ENCODE data around the gene IL25.

The IL25 gene

DNA sequence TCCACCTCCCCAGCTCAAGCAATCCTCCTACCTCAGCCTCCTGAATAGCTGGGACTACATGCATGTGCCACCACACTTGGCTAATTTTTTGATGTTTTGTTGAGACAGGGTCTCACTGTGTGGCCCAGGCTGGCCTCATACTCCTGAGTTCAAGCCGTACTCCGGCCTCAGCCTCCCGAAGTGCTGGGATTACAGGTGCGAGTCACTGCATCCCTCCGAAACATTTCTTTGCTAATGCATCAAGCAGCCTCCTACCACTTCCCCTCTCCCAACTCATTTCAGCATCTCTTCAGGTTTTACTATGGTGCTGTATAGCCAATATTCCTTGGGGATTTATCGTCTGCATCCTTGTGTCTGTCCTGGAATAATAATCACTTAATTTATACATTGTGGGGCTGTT, 17.6 kb upstream of the IL25 start:
- DNase-seq, result no peak

GRCh38 chr14:23355871-23356435, 16.7 kb upstream of the IL25 start:
- DNase-seq, result no peak

- DNase-seq, result no peak
Measured at GRCh38 chr14:23356662-23357061, 15.9 kb upstream of the IL25 start.

DNA sequence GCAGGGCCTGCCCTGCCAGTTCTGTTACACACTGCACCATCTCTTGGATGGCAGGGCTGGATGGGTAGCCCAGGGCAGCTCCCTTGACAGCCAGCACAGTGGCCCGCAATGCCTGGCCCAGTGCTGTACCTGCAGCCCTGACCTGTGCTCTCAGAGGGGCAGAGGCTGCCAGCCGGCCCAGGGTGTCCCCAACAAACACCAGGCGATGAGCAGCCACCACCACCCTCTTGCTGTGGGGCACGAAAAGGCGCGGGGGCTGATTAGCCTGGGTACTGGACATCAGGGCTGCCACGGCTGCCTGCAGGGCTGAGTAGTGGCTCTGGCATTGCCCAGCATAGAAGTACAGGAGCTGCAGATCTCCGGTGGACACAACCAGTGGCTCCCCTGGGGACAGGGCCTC, 15.3 kb upstream of the IL25 start:
- DNase-seq, result no peak

GRCh38 chr14:23358042-23358441, 14.6 kb upstream of the IL25 start:
- no peak for DNase-seq

DNA sequence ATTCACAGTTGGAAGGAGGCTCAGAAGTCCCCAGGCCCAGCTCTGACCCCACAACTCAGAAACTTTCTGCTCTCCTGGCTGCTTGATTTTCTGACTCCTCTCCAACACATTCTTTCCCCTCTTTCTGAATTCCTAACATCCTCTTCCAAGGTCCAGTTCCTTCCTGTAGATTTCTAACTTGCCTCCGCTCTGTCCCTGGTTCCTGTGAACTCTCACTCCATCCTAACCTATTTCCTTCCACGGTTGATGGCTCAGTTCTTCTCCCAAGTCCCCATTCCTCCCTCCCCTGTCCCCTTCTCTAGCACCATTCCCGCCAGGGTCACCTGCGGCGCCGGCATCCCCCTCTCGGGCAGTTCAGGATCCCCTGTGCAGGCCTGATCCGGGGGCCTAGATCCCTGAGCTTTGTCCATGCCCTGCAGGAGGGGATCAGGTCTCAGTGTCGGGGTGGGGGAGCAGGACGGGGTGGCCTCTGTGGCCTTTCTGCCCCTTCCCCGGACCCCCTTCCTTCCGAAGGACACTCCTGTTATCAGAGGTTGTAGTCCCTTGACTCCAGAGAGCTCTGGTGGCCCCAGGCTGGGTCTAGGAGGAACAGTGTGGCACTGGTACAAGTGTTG, 13.9 kb upstream of the IL25 start:
- DNase-seq, result no peak

DNA sequence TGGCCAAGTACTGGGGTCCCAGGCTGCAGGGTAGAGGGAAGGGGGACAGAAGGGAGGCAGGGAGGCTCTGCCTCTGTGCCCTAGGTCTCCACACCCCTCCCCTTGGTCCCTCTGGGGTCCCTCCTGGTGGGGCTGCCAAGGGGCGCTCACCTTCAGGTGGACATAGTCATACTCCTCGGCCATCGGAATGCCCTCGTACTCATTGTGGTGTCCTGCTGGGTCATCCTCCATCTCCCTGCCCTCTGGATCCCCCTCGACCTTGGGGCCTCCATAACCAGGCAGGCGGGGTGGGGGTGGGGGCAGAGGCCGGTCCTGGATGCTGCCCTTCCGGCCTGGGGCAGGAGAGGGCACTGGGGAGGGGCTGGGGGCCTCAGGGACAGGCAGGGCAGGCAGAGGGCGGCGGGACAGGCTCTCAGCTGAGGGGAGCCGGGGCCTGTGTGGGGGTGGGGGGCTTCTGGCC, 13.4 kb upstream of the IL25 start:
- DNase-seq, result no peak

DNA sequence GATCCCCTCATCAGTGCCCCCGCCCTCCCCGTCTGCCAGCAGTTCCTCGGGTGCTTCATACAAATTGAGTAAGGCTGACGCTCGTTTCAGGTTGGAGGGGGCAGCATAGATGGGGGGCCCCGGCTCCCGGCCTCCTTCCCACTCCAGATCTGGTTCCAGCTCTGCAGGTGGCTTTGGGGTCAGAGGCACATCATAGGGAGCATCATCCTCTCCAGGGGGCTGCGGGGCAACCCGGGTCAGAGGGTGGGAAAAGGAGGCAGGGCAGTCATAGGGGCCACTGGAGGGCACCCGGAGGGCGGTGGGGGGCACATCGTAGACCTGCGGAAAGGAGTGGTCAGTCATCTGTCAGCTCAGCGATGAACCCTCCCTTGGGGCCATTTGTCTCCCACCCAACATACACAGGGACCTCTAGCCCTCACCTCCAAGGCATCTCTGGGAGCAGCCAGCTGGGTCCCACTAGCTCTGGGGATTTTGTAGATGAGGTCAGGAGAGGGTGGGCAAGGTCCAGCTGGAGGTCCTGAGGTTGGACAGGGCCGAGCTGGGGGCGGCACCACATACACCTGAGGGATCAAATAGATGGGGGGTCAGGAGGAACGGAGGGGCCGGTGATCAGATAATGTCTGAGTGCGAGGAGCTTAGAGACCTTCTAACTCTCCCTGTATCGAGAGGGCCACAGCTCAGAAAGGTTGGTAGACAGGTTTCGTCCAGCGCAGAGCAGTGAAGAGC, 12.7 kb upstream of the IL25 start:
- DNase-seq, result no peak

DNA sequence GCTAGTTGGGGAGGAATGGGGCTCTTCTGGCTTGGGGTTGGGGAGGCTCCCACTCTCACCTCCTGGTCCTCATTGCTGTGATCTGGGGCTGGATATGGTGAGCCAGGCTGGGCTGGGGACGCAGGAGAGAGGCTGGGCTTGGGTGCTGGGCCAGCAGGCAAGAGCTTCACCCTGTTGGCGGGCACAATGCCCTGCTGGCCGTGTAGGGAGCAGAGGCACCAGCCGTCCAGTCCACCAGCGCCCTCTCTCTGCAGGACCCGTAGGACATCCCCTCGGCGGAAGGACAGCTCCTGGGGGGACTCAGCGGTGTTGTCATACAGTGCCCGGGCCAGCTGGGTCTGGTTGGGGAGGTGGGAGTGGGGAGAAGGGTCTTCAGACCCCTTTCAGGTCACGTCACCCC, 12.1 kb upstream of the IL25 start:
- no peak for DNase-seq

DNA sequence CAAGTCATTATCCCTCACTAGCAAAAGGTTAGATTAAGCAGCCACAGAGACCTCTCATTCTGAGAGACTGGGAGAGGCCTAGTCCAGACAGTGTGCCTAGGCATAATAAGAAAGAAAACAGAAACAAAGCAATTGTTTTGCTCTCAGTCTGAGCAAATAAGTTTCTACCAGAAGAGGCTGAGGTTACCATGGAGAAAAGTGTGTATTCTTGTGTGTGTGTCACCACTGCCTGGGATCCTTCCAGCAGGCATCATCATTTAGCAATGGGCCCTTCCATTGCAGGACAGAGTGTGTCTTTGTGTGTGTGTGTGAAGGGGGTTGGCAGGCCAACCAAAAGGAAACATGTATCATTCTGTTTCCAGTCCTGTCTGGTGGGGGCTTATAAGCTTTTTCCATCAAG, 11.3 kb upstream of the IL25 start:
- no peak for DNase-seq

- DNase-seq, result no peak
Measured at GRCh38 chr14:23361763-23362162, 10.8 kb upstream of the IL25 start.

DNA sequence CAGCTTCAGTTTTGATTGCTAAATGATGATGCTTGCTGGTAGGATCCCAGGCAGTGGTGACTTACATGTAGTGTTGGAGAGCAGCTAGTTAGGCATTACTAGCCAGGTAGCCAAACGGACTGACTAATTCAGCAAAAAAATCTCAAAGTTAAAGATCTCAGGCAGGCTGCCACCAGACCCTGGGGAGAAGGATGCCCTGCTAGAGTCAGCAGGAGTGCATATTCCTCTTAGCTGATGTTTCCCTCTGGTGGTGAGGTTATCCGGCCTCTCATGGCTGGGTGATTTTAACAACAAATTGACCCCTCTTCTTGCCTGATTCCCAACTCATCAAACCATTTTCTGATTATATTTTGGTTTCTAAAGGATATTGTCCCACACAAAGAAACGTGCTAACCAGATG, 10.4 kb upstream of the IL25 start:
- no peak for DNase-seq

- DNase-seq, result no peak
Measured at GRCh38 chr14:23364164-23365035, 8.2 kb upstream of the IL25 start.

- DNase-seq, result no peak
Measured at GRCh38 chr14:23365036-23365731, 7.4 kb upstream of the IL25 start, which contains the start of gene EFS. Gene EFS, minus strand, starts transcription at chr14:23365172. Its CDS starts 147 bp downstream, at chr14:23365025.

DNA sequence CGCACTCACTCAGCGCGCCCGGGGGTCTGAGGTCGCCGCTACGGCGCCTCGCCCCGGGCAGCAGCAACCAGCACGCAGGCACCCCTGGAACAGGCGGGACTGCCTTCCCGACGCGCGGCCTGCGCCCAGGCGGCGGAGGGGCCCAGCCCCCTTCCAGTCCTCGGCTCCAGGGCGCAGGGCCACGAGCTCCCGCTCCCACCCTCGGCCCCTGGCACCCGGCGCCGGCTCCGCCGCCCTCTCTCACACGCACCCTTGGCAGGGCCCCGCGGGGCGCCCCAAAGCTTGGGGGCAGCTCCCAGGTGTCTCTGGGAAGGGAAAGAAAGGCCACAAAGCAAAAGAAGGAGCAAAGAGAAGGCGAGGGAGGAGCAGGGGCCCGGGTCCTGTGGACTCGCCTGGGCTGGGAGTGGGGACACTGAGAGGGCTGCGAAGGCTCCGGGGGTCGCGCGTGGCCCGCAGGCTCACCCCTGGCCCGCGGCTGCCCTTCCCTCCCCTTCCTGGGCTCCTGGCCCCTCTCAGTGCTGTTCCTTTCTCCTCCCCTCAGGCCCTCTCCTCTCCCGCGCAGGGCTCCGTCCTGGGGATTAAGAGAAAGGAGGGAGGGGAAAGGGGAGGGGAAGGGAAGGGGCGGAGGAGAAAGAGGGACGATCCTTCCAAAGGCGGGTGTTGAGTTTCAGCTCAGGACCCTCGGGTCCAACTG, 6.7 kb upstream of the IL25 start:
- DNase-seq, result peak; percentile 61

GRCh38 chr14:23366426-23366921, 6.1 kb upstream of the IL25 start:
- DNase-seq, result peak; percentile 61

GRCh38 chr14:23370221-23370620, 2.4 kb upstream of the IL25 start:
- no peak for DNase-seq

GRCh38 chr14:23371865-23372264, 744 bp upstream of the IL25 start:
- no peak for DNase-seq

- no peak for DNase-seq
Measured at GRCh38 chr14:23373041-23373440, 432 bp downstream of the IL25 start.

DNA sequence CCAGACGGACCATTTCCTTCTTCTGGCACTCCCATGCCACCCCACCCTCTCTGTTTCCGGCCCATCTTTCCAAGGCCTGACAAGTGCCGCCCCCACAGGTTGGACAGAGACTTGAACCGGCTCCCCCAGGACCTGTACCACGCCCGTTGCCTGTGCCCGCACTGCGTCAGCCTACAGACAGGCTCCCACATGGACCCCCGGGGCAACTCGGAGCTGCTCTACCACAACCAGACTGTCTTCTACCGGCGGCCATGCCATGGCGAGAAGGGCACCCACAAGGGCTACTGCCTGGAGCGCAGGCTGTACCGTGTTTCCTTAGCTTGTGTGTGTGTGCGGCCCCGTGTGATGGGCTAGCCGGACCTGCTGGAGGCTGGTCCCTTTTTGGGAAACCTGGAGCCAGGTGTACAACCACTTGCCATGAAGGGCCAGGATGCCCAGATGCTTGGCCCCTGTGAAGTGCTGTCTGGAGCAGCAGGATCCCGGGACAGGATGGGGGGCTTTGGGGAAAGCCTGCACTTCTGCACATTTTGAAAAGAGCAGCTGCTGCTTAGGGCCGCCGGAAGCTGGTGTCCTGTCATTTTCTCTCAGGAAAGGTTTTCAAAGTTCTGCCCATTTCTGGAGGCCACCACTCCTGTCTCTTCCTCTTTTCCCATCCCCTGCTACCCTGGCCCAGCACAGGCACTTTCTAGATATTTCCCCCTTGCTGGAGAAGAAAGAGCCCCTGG, 3.1 kb downstream of the IL25 start:
- DNase-seq, result no peak
